H1 (cell line): ENCODE results near the gene MRPS6. TPM values are rescaled to one million over a fixed set of nuclear protein-coding genes. Genes with fewer than 3 reads are reported as not detected.

ENCODE experiments used
- CTCF ChIA-PET: fragments of 300-600 bp; sonication (Branson Sonifier 250); formaldehyde crosslinking; loops from one replicate; lab custom pipeline; 2021; ENCODE audit not compliant: partially characterized antibody; lab: Charles Lee
- POLR2A ChIA-PET: fragments of 300-600 bp; sonication (Branson Sonifier 250); formaldehyde crosslinking; loops from one replicate; lab custom pipeline; 2021; ENCODE audit warnings: inconsistent platforms; ENCODE audit not compliant: partially characterized antibody; lab: Charles Lee
- DNase-seq, 2 experiments: peaks; one replicate each; pipeline versions ENCODE4 v3.0.0 to v3.0.0-alpha.2; 2010 to 2022; ENCODE audit warnings: low spot score in 2 of 2, low read depth in 1 of 2, mixed read lengths in 1 of 2
- FAIRE-seq: peaks from 2 replicates; lab custom pipeline; 2011; peaks lifted over from hg19 to GRCh38; lab: Jason Lieb, UNC
- H2AFZ ChIP-seq: 2 replicates; pipeline ENCODE4 v1.8.1; 2012; ENCODE audit warnings: low read length, inconsistent platforms
- H2AK5ac ChIP-seq: 2 replicates; pipeline ENCODE4 v1.6.1; 2013; ENCODE audit warnings: low read depth, low read length
- H2BK120ac ChIP-seq: replicated peaks from 2 replicates; pipeline ENCODE3; 2013; ENCODE audit warnings: low read depth, low read length, inconsistent platforms
- H2BK12ac ChIP-seq: 2 replicates; pipeline ENCODE4 v1.6.1; 2013; ENCODE audit warnings: low read depth, low read length
- H2BK15ac ChIP-seq: 2 replicates; pipeline ENCODE4 v1.6.1; 2013; ENCODE audit warnings: low read length
- H2BK20ac ChIP-seq: 2 replicates; pipeline ENCODE4 v1.6.1; 2013; ENCODE audit warnings: low read length
- H2BK5ac ChIP-seq: 2 replicates; pipeline ENCODE4 v1.6.1; 2013; ENCODE audit warnings: low read depth, low read length
- H3K14ac ChIP-seq: 2 replicates; pipeline ENCODE4 v1.6.1; 2013; ENCODE audit warnings: inconsistent platforms; ENCODE audit not compliant: insufficient read length
- H3K18ac ChIP-seq: 2 replicates; pipeline ENCODE4 v1.6.1; 2013; ENCODE audit warnings: low read length; ENCODE audit errors: extremely low read depth
- H3K23ac ChIP-seq: 2 replicates; pipeline ENCODE4 v1.6.1; 2013; ENCODE audit warnings: inconsistent platforms; ENCODE audit not compliant: insufficient read length
- H3K23me2 ChIP-seq: 2 replicates; pipeline ENCODE4 v1.6.1; 2013; ENCODE audit warnings: low read depth, low read length
- H3K27ac ChIP-seq: 2 replicates; pipeline ENCODE4 v1.6.1; 2011; ENCODE audit warnings: low read depth, low read length, inconsistent platforms
- H3K27me3 ChIP-seq, 4 experiments: replicated peaks in 1 of 4; 1 replicate in 1 of 4; 2 replicates in 3 of 4; pipeline versions ENCODE4 v1.6.1 to v1.8.1; 2011 to 2013; ENCODE audit warnings: low read length in 3 of 4, mild to moderate bottlenecking in 3 of 4, inconsistent platforms in 2 of 4, mixed read lengths in 2 of 4, moderate library complexity in 1 of 4; ENCODE audit not compliant: control insufficient read depth in 3 of 4, insufficient read depth in 3 of 4; ENCODE audit errors: extremely low read depth in 1 of 4
- H3K36me3 ChIP-seq, 4 experiments: 2 replicates each; pipeline versions ENCODE4 v1.6.1 to v1.8.1; 2011 to 2013; ENCODE audit warnings: mild to moderate bottlenecking in 4 of 4, low read length in 3 of 4, moderate library complexity in 2 of 4, control low read depth in 1 of 4, inconsistent platforms in 1 of 4; ENCODE audit not compliant: insufficient read depth in 4 of 4, control insufficient read depth in 2 of 4
- H3K4ac ChIP-seq: replicated peaks from 2 replicates; pipeline ENCODE3; 2013; ENCODE audit warnings: low read length, low read depth, mixed read lengths, inconsistent platforms; ENCODE audit not compliant: insufficient read length
- H3K4me1 ChIP-seq, 4 experiments: replicated peaks in 1 of 4; 1 replicate in 1 of 4; 2 replicates in 3 of 4; pipeline versions ENCODE4 v1.6.1 to v1.8.1; 2011 to 2013; ENCODE audit warnings: low read length in 3 of 4, inconsistent platforms in 2 of 4, mixed read lengths in 1 of 4; ENCODE audit not compliant: insufficient read depth in 4 of 4, control insufficient read depth in 3 of 4
- H3K4me2 ChIP-seq, 2 experiments: 2 replicates each; pipeline versions ENCODE4 v1.6.1 to v1.8.1; 2011 to 2013; ENCODE audit warnings: low read depth in 2 of 2, low read length in 2 of 2, control low read depth in 1 of 2, inconsistent platforms in 1 of 2, mild to moderate bottlenecking in 1 of 2; ENCODE audit not compliant: insufficient read depth in 1 of 2
- H3K4me3 ChIP-seq, 4 experiments: fragments of 200-600, 300-600 bp in 1 of 4; sonication (generic), shearing (Covaris generic), sonication (Bioruptor Twin) in 1 of 4; 2 replicates each; pipeline versions ENCODE4 v1.5.1 to v1.8.1; 2011 to 2016; ENCODE audit warnings: low read length in 4 of 4, low read depth in 3 of 4, control low read depth in 2 of 4, inconsistent platforms in 2 of 4, mild to moderate bottlenecking in 2 of 4, mixed read lengths in 1 of 4, moderate library complexity in 1 of 4; ENCODE audit not compliant: insufficient read depth in 2 of 4; ENCODE audit errors: extremely low read depth in 1 of 4
- H3K56ac ChIP-seq: replicated peaks from 2 replicates; pipeline ENCODE3; 2013; ENCODE audit warnings: low read depth, mild to moderate bottlenecking, mixed read lengths, low read length, inconsistent platforms; ENCODE audit not compliant: insufficient read length
- H3K79me1 ChIP-seq: 2 replicates; pipeline ENCODE4 v1.6.1; 2013; ENCODE audit warnings: low read depth, low read length, control low read depth
- H3K79me2 ChIP-seq, 2 experiments: 2 replicates each; pipeline versions ENCODE4 v1.6.1 to v1.8.1; 2012 to 2013; ENCODE audit warnings: low read length in 2 of 2, mild to moderate bottlenecking in 2 of 2, inconsistent platforms in 1 of 2; ENCODE audit not compliant: insufficient read depth in 2 of 2, control insufficient read depth in 1 of 2
- H3K9ac ChIP-seq, 4 experiments: replicated peaks in 1 of 4; 1 replicate in 1 of 4; 2 replicates in 3 of 4; pipeline versions ENCODE4 v1.6.1 to v1.8.1; 2011 to 2013; ENCODE audit warnings: low read depth in 3 of 4, low read length in 3 of 4, control low read depth in 2 of 4, mild to moderate bottlenecking in 2 of 4, moderate library complexity in 2 of 4, inconsistent platforms in 1 of 4; ENCODE audit errors: extremely low read depth in 1 of 4
- H3K9me3 ChIP-seq, 2 experiments: 2 replicates each; pipeline versions ENCODE4 v1.6.1 to v1.8.1; 2012 to 2013; ENCODE audit warnings: mild to moderate bottlenecking in 2 of 2, moderate library complexity in 2 of 2, control low read depth in 1 of 2, inconsistent platforms in 1 of 2, low read depth in 1 of 2, low read length in 1 of 2, mixed read lengths in 1 of 2; ENCODE audit not compliant: insufficient read depth in 2 of 2
- H4K20me1 ChIP-seq, 2 experiments: replicated peaks in 1 of 2; 2 replicates each; pipeline versions ENCODE3 to v1.8.1; 2011 to 2013; ENCODE audit warnings: inconsistent platforms in 2 of 2, low read length in 2 of 2, mild to moderate bottlenecking in 1 of 2; ENCODE audit not compliant: insufficient read depth in 2 of 2, control insufficient read depth in 1 of 2
- H4K5ac ChIP-seq: 2 replicates; pipeline ENCODE4 v1.6.1; 2013; ENCODE audit warnings: low read length, low read depth, mixed read lengths, inconsistent platforms; ENCODE audit not compliant: insufficient read length
- H4K8ac ChIP-seq: 2 replicates; pipeline ENCODE4 v1.8.0; 2013; ENCODE audit warnings: mild to moderate bottlenecking, moderate library complexity, low read length, inconsistent platforms; ENCODE audit not compliant: insufficient read depth; ENCODE audit errors: extremely low read depth
- H4K91ac ChIP-seq: replicated peaks from 2 replicates; pipeline ENCODE3; 2013; ENCODE audit warnings: low read length, mixed read lengths, inconsistent platforms; ENCODE audit not compliant: insufficient read length
- ASH2L ChIP-seq: fragments of 200-600, 300-600 bp; sonication (generic); IDR thresholded peaks from one replicate; pipeline ENCODE4 v1.7.1; 2017; ENCODE audit warnings: low read length
- CHD1 ChIP-seq: IDR thresholded peaks from 2 replicates; pipeline ENCODE4 v1.6.1; 2012; ENCODE audit warnings: low read depth, low read length, improper control_type of control experiment
- CHD2 ChIP-seq: IDR thresholded peaks from 2 replicates; pipeline ENCODE4 v1.6.1; 2012; ENCODE audit warnings: low read length, improper control_type of control experiment
- CREB1 ChIP-seq: IDR thresholded peaks from 2 replicates; pipeline ENCODE4 v1.6.1; 2012; ENCODE audit warnings: inconsistent platforms
- E2F6 ChIP-seq: IDR thresholded peaks from 2 replicates; pipeline ENCODE4 v1.6.1; 2012; ENCODE audit warnings: inconsistent platforms
- FOSL1 ChIP-seq: IDR thresholded peaks from 2 replicates; pipeline ENCODE4 v1.6.1; 2011; ENCODE audit warnings: mild to moderate bottlenecking, low read depth, low read length, moderate library complexity; ENCODE audit not compliant: insufficient read depth
- KDM1A ChIP-seq: fragments of 200-600, 300-600 bp; sonication (generic); IDR thresholded peaks from 2 replicates; pipeline ENCODE4 v1.7.1; 2016; ENCODE audit warnings: mild to moderate bottlenecking, low read length, borderline replicate concordance
- KDM4A ChIP-seq: IDR thresholded peaks from one replicate; pipeline ENCODE4 v1.7.1; 2012; ENCODE audit warnings: low read depth, mild to moderate bottlenecking, moderate library complexity, low read length, inconsistent platforms; ENCODE audit not compliant: severe bottlenecking
- MAFK ChIP-seq: IDR thresholded peaks from 2 replicates; pipeline ENCODE4 v1.6.1; 2012; ENCODE audit warnings: low read depth, mild to moderate bottlenecking, improper control_type of control experiment, low read length
- MAX ChIP-seq: IDR thresholded peaks from 2 replicates; pipeline ENCODE4 v1.6.1; 2012; ENCODE audit warnings: inconsistent platforms
- NRF1 ChIP-seq: IDR thresholded peaks from 2 replicates; pipeline ENCODE4 v1.6.1; 2011; ENCODE audit warnings: mild to moderate bottlenecking, low read depth, low read length, improper control_type of control experiment
- POLR2AphosphoS5 ChIP-seq: IDR thresholded peaks from 2 replicates; pipeline ENCODE4 v1.6.1; 2011; ENCODE audit warnings: low read depth, low read length
- RXRA ChIP-seq: IDR thresholded peaks from 2 replicates; pipeline ENCODE4 v1.6.1; 2011; ENCODE audit warnings: low read depth, mild to moderate bottlenecking, low read length, moderate library complexity; ENCODE audit not compliant: insufficient read depth
- TAF1 ChIP-seq: IDR thresholded peaks from 2 replicates; pipeline ENCODE4 v1.6.1; 2011; ENCODE audit warnings: mild to moderate bottlenecking, low read depth, low read length
- WGBS, 2 experiments: shearing (Covaris generic) in 1 of 2; methylation state at CpG; one replicate each; pipeline versions ENCODE4 v1.1.6 to v1.1.7; 2013 to 2015; ENCODE audit warnings: low lambda C conversion rate in 2 of 2, mixed read lengths in 2 of 2, inconsistent platforms in 1 of 2, low coverage in 1 of 2, missing lambda C conversion rate in 1 of 2; ENCODE audit not compliant: insufficient replicate concordance in 2 of 2, insufficient coverage in 1 of 2, insufficient read length in 1 of 2; ENCODE audit errors: extremely low coverage in 1 of 2, missing lambda C conversion rate in 1 of 2; 5-methylcytosine and 5-hydroxymethylcytosine counted together
- polyA plus RNA-seq, 7 experiments: library from polyadenylated mRNA; depleted of rRNA in 3 of 7; stranded (reverse) in 5 of 7; unstranded in 2 of 7; fragments of >200 nt in 5 of 7; fragments of 200-250 nt in 2 of 7; gene quantifications; 1 replicate in 5 of 7; 2 replicates in 1 of 7; 4 replicates in 1 of 7; pipeline versions ENCODE4 v1.2.1 to v1.2.3, GENCODE V29; 2011 to 2013; ENCODE audit warnings: missing spikeins in 2 of 7, mixed read lengths in 2 of 7
- total RNA-seq: library from RNA; stranded (reverse); fragmentation: NEBNext Ultra II Directional; extraction: Animal tissue kit (Norgen Biotek cat#: 25700); gene quantifications from 2 replicates; pipeline ENCODE4 v1.2.1, GENCODE V29; 2021

The MRPS6 gene
- total and polyA plus RNA-seq, 2 of the 8 experiments (the other 6 are each of a cell fraction or from before 2014, with no cell fraction given) = 62.7 to 156 TPM

GRCh38 chr21:34133392-34133791, 60.0 kb downstream of the MRPS6 start:
- 82% methylated on average over 1 of the region's 1 CpG; no CpG with 5 or more reads in 1 of the 2 experiments for WGBS, 2 experiments
- Histone ChIP-seq H3K79me1 (peaks cover 4% of the 10 kb centered on the region; the same call in 1 of the 2 replicates), H2AFZ (no peak overlapping the region), H3K9ac (no peak overlapping the region), H3K4me3 (no peak overlapping the region), H3K23me2 (no peaks in the 10 kb centered on the region), H2BK20ac (no peak overlapping the region), H2BK15ac (no peak overlapping the region), H2AK5ac (no peak overlapping the region), H4K5ac (no peak overlapping the region), H3K27me3 (no peaks in the 10 kb centered on the region), H3K9me3 (no peaks in the 10 kb centered on the region), H4K8ac (no peak overlapping the region), H3K23ac (no peak overlapping the region), H3K4me2 (no peak overlapping the region), H2BK120ac (no peak overlapping the region), H4K20me1 (peaks cover 0 to 2% of the 10 kb centered on the region in 2 experiments), H3K27ac (no peak overlapping the region), H3K4ac (no peak overlapping the region), H3K79me2 (peaks cover 6 to 77% of the 10 kb centered on the region in 2 experiments), H3K14ac (no peak overlapping the region), H2BK12ac (no peak overlapping the region), H3K4me1 (peaks cover 12 to 41% (median 31%) of the 10 kb centered on the region in 4 experiments), H2BK5ac (no peak overlapping the region), H3K36me3 (peaks cover 0 to 7% (median 3%) of the 10 kb centered on the region in 4 experiments; a peak in 2 of 8 replicates), H4K91ac (no peak overlapping the region), H3K18ac (no peak overlapping the region), H3K56ac (no peak overlapping the region)
- TF ChIP-seq CREB1 (no peak), CHD2 (no peak), E2F6 (no peak), RXRA (no peak), MAX (no peak), KDM1A (no peak), FOSL1 (no peak), ASH2L (no peak), KDM4A (no peak), POLR2AphosphoS5 (no peak), CHD1 (no peak), MAFK (no peak), TAF1 (no peak), NRF1 (no peak)
- CTCF ChIA-PET = interaction anchor here (0.5 to 7.9 kb wide), 30 partner anchors 8 to 1170 kb away, joined by 3 to 56 read pairs (median 5); partner anchors contain the start of genes MRPS6 and SLC5A3
- no peak for DNase-seq
- no peak for FAIRE-seq
- POLR2A ChIA-PET = interaction anchor here (1.0 to 1.2 kb wide), 2 partner anchors 8 to 109 kb away, joined by 3 read pairs; no protein-coding TSS in a partner anchor
